GM21576 (cell line): ENCODE results near the gene TXNDC9.
A peak's percentile ranks its signal among the peaks of the same experiment; 100 is the strongest.
"Not testable (repeated sequence)": the region's sequence is repeated elsewhere in the genome, so short reads cannot be mapped to it uniquely, and the experiment has no call there.

Experiments
- ATAC-seq: cut with Tn5 transposase; IDR thresholded peaks from one replicate; pipeline ENCODE4 v1.9.1; 2021; ENCODE audit warnings: mild to moderate bottlenecking, moderate library complexity; ENCODE audit not compliant: unreplicated experiment

The TXNDC9 gene

GRCh38 chr2:99336804-99337112 is 625 bp upstream of the TXNDC9 start:
- peak; percentile 1 for ATAC-seq

GRCh38 chr2:99325384-99325783 is 10.7 kb downstream of the TXNDC9 start:
- ATAC-seq = no peak

- ATAC-seq = not testable (repeated sequence)
Observed at GRCh38 chr2:99317873-99318200, 18.3 kb downstream of the TXNDC9 start.

- no peak for ATAC-seq
Observed at GRCh38 chr2:99317161-99317872, 18.8 kb downstream of the TXNDC9 start.

DNA sequence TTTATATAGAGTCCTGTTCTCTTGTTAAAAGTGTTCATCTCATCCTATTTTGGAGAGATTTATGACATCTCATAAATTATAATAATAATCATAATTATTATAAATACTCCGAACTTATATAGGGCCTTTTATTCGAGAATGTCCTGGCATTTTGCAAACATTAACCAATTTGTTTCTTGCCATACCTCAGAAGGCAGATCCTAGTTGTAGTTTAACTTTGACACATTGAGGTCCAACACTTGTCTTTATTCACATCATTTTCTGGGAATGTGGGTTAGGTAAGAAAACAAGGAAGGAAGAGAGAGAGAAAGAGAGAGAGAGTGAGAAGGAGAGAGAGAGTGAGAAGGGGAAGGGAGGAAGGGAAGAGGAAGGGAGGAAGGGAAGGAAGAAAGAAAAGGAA is 35.0 kb downstream of the TXNDC9 start, which contains the start of gene LYG1:
LYG1 (minus strand) TSS at position 101 of the 400 bp plus-strand sequence. CDS start 5,527 bp downstream, outside the sequence.
- not testable (repeated sequence) for ATAC-seq

- ATAC-seq = no peak
Observed at GRCh38 chr2:99299580-99299979, 36.6 kb downstream of the TXNDC9 start.

GRCh38 chr2:99297994-99298393 is 38.1 kb downstream of the TXNDC9 start:
- ATAC-seq = no peak

GRCh38 chr2:99285526-99285925 is 50.6 kb downstream of the TXNDC9 start:
- ATAC-seq = no peak

DNA sequence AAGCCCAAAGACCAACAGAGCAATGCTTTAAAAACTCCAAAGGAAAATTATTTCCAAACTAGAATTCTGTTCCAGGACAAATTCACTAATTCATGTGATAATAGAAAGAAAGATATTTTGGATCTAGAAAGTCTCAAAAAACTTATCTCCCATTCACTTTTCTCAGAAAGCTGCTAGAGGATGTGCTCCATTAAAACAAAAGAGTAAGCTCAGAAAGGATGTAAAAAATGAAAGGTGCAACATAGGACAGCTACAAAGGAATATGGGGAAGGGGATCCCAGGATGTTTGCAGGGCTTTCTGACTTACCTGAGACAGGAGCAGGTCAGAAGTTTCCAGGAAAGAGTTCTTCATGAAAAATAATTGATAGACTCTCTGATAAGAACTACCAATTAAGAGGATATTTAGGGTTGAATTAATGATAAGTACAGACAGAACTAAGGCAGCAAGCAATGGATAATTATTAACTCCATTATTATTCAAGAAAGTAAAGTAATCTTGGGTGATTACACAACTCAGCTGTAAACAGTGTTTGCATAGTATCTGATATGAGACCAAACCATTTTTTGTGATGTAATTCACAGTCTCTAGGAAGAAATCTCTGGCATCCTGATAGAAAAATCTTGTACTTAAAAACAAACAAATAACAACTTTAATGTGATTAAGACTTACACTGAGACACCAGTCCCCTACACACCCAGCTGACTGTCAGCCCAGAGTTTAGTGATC is 56.0 kb downstream of the TXNDC9 start:
- no peak for ATAC-seq

DNA sequence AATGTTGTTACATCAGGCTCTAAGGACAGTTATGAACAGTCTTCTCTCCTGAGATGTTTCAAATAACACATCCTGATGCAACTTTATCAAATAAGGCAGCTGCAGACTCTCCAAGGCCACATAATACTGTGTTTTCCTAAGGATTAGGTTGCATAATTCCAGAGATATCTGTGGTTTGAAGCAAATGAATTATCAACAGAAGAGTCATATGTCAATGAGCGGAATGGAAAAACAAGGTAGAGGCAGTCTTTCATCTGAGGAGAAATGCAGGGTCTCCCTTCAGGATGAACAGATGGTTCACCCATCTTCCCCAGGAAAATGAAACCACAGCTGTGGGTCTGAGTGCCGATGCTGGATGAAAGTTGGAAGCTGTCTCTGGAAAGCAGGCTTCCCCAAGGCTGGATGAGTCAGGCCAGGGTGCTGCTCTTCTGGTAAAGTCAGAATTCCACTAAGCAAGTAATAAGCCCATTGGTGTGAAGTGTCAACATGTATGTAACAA is 57.3 kb downstream of the TXNDC9 start:
- ATAC-seq = no peak

GRCh38 chr2:99278195-99278765 is 57.9 kb downstream of the TXNDC9 start:
- not testable (repeated sequence) for ATAC-seq

GRCh38 chr2:99275882-99276281 is 60.3 kb downstream of the TXNDC9 start:
- no peak for ATAC-seq
